Fibroblast of peridontal ligament (primary cell): ENCODE results near the gene RAC3.

Experiments
- DNase-seq: peaks from one replicate; pipeline ENCODE4 v3.0.0-alpha.2; 2010; ENCODE audit errors: extremely low read depth

Gene RAC3

DNA sequence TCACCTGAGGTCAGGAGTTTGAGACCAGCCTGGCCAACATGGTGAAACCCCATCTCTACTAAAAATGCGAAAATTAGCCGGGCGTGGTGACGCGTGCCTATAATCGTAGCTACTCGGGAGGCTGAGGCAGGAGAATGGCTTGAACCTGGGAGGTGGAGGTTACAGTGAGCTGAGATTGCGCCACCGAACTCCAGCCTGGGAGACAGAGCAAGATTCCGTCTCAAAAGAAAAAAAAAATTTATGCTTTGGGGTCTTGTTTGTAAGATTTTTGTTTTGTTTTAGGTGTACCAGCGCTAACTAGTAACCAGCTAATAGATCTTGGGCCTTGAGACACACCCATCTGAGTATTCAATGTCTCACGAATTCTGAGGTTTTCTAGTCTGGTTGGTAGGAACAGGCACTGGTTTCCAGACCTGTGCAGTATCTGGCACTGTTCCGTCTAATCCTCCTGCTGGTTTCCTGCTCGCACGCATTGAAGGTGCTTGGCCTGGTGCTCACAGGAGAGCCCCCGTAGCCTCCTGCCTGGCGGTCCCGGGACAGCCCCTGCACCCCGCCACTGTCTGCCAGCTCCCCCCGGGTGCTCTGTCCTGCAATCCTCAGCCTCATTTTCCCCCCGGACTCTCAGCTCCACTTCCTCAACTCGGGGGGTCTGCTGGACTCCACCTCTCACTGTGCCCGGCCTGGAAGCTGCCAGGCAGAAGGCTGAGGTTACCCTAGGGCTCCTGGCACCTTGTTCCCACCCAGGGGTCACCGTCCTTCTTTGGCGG, 44.7 kb downstream of the RAC3 start:
- no peak for DNase-seq

DNA sequence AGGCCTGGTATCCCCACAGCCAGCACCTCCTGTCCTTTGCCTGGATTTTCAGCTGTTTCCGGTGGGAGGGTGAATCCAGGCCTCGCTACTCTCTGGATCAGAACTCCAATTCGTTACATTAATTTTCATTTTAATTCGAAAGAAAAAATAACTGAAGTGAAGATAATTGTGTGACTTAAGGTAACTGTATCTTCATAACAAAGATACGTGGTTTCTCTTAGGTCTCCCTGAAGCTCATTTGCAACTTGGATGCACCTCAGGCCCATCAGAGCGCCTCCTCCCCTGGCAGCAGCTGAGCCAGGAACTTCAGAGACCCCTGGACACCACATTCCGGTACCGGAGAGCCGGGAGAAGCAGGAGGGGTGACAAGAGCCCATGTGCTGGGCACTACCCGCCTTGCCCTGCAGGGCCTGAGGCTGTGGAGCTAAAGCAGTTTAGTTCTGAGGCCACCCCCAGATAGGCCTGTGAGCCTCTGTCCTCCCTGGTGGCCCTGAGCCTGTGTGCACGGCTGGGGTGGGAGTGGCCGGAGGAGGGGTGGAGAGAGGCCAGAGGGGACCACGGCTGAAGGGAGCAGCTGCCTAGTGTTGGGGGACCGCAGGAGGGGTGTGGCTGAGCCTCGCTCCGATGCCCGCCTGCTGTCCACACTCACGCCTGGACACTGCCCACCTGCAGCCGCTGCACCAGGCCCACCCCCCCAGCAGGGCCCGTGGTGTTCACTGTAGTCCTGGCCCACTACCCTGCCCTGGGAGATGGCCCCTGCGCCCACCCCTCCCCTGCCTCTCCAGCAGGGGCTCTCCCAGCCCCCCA, 45.5 kb downstream of the RAC3 start:
- no peak for DNase-seq

DNA sequence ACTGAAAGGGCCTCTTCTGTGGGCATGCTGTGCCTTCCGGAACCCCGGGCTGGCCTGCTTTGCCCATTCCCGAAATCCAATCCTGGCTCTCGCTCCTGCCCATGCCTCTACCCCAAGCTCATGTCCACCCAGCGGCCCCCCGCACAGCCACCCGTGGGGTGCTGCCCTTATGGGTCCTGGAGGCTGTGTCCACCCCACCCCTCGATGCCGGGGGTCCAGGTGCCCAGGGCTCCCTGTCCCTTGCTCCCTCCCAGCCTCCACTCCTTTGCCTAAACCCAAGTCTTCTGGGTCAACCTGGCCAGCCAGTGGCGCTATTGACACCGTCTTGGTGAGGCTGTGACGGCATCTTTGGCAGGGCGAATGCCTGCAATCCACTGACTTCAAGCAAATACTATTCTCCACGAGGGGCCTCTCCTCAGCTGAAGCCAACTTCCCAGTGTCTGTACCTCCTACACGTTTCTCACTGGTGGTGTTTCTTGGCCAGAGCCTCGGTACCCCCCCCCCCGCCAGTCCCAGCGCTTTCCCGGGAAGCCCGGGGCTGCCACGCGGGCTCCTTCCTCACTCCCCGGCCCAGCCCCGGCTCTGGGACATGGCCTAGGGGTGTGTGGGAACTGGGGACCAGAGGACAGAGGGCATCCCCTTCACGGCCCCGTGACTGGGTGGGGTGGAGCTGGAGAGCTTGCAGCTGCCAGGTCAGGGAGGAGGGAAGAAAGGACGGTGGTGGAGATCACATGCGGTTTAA, 46.3 kb downstream of the RAC3 start:
- no peak for DNase-seq

GRCh38 chr17:82078433-82078832, 47.0 kb downstream of the RAC3 start:
- no peak for DNase-seq

GRCh38 chr17:82079001-82079677, 47.7 kb downstream of the RAC3 start:
- DNase-seq = no peak

- DNase-seq = no peak
Observed at GRCh38 chr17:82080048-82080788, 48.7 kb downstream of the RAC3 start.

GRCh38 chr17:82080789-82081464, 49.4 kb downstream of the RAC3 start:
- DNase-seq = no peak

- DNase-seq = no peak
Observed at GRCh38 chr17:82081546-82081945, 50.1 kb downstream of the RAC3 start.

GRCh38 chr17:82081966-82082365, 50.5 kb downstream of the RAC3 start:
- no peak for DNase-seq

GRCh38 chr17:82082456-82082855, 51.0 kb downstream of the RAC3 start:
- no peak for DNase-seq

DNA sequence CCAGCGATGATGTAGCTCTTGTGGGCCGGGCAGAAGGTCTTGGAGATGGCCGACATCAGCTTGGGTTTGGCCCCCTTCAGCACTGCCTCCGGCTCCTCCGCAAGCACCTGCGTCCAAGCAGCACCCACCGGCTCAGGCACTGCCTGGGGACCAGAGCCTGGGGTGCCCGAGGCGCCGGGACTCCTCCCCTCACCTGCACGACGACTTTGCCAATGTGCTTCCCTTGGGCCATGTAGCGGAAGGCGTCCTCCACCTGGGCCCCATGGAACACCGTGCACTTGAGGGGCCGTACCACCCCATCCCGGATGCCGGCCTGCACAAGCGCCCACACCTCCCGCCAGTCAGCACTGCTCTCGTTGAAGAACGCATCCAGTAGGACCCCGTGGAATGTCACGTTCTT, 51.5 kb downstream of the RAC3 start:
- no peak for DNase-seq
